Stimulated activated CD4-positive, alpha-beta T cell treated with anti-CD3 and anti-CD28 coated beads, Interleukin-1b, Interleukin-23, amount 100 ng/mL, for 24 hours (primary cell): Measurements from ENCODE around the gene PRIM2.
"Not testable (repeated sequence)": the region's sequence is repeated elsewhere in the genome, so short reads cannot be mapped to it uniquely, and the experiment has no call there.

ENCODE experiments used
- DNase-seq, 4 experiments: peaks; one replicate each; pipeline ENCODE4 v3.0.0-alpha.2; 2020; ENCODE audit warnings: low read depth in 4 of 4, low spot score in 1 of 4

PRIM2 gene, protein sequence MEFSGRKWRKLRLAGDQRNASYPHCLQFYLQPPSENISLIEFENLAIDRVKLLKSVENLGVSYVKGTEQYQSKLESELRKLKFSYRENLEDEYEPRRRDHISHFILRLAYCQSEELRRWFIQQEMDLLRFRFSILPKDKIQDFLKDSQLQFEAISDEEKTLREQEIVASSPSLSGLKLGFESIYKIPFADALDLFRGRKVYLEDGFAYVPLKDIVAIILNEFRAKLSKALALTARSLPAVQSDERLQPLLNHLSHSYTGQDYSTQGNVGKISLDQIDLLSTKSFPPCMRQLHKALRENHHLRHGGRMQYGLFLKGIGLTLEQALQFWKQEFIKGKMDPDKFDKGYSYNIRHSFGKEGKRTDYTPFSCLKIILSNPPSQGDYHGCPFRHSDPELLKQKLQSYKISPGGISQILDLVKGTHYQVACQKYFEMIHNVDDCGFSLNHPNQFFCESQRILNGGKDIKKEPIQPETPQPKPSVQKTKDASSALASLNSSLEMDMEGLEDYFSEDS

GRCh38 chr6:57317060-57317943 is at the start of gene PRIM2:
Gene PRIM2, plus strand, starts transcription at chr6:57317630. Its CDS starts 816 bp downstream, at chr6:57318446.
- DNase-seq, result peak; percentile 55 to 82 (median 66)

DNA sequence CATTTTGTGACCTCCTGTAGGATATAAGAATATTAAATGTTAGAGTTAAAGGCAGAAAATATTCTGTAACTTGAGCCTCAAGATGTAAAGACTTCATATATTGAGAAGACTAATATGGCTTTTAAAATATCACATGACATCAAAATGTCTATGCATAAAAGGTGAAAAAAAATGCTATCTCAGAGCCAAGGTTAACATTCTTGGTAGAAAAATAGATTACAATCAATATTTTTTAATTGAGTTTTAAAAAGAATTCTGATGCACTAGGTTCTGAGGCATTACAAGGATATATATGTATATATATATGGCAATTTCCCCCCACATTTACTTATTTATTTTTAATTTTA is 49.2 kb upstream of the PRIM2 start:
- DNase-seq, result no peak

- not testable (repeated sequence) for DNase-seq
These were observed 43.2 kb upstream of the PRIM2 start for GRCh38 chr6:57274113-57274824.

DNA sequence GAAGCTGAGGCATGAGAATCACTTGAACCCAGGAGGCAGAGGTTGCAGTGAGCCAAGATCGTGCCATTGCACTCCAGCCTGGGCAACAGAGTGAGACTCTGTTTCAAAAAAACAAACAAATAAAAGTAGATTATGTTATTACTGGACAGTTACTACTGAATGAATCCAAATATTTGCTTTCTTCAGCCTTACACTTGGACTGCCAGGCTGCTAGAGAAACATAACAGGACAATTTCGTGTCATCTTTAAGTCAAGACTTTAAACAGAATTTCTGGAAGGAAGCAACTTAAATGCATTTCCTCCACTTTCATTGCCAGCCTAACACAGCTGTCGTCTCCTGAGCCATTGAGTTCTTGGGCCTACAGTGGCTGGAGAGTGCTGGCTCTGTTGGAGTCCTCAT is 42.0 kb upstream of the PRIM2 start:
- DNase-seq, result no peak

DNA sequence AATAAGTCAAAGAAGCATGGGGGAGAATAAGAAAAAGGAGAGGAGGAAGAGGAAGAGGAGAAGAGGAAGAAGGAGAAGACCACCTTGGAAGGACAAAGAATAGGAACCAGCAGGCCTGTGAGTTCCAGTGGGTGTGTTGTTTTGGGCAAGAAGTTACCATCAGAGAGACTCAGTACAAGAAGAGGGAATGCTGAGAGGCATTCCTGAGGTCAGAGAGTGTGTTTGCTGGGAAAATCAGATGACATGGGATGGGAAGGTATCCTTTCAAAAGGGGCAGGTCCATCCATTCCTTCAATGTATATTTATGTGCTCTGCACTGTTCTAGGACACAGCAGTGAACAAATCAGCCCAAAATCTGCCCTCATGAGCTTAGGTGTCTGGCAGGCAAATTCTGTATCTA is 40.5 kb upstream of the PRIM2 start:
- DNase-seq, result no peak

DNA sequence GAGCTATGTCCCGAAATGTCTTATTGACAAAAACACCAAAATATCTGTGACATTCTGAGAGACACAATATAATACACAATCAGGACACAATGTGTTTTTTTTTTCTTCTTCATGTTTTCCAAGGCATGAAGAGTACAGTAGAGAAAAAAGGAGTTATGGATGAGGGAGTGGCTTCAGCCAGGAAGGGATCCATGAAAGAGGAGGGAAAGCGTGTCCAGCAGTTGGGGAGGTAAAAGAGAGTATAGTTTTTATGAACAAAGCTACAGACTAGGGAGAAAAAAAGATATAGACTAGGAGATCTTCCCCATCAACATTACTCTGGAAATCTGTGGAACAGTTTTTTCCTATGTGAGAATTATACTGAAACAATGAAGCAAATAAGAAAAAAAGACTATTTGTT is 38.9 kb upstream of the PRIM2 start:
- DNase-seq, result no peak

- DNase-seq, result no peak
These were observed 38.4 kb upstream of the PRIM2 start for GRCh38 chr6:57279013-57279412.

DNA sequence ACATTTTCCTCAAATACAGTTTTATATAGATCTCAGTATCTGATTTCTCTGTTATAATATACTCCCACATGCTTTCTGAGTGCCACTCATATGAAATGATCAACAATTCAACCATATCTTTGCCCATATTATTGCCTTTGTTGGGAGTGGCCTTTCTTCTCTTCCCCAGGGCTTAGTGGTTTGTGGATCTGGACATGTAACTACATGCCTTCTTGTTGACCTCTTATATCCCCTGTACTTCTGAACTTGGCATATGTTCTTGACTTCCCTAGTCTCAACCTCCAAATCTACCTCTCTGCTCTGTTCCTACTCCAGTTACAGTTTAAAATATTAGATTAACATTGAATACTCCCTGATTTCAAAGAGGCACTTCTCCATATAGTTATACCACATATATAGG is 34.3 kb upstream of the PRIM2 start:
- DNase-seq, result no peak

GRCh38 chr6:57283911-57284455 is 33.4 kb upstream of the PRIM2 start:
- DNase-seq, result no peak

GRCh38 chr6:57288136-57288535 is 29.3 kb upstream of the PRIM2 start:
- not testable (repeated sequence) for DNase-seq

DNA sequence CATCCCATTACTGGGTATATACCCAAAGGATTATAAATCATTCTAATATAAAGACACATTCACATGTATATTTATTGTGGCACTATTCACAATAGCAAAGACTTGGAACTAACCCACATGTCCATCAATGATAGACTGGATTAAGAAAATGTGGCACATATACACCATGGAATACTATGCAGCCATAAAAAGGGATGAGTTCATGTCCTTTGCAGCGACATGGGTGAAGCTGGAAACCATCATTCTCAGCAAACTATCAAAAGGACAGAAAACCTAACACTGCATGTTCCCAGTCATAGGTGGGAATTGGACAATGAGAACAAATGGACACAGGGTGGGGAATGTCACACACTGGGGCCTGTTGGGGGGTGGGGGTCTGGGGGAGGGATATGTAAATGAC is 24.0 kb upstream of the PRIM2 start:
- not testable (repeated sequence) for DNase-seq

GRCh38 chr6:57294862-57295445 is 22.5 kb upstream of the PRIM2 start:
- no peak for DNase-seq

- no peak for DNase-seq
These were observed 19.9 kb upstream of the PRIM2 start for GRCh38 chr6:57297505-57297904.

GRCh38 chr6:57298741-57299140 is 18.7 kb upstream of the PRIM2 start:
- no peak for DNase-seq

- DNase-seq, result no peak
These were observed 15.7 kb upstream of the PRIM2 start for GRCh38 chr6:57301757-57302156.

- no peak for DNase-seq
These were observed 15.0 kb upstream of the PRIM2 start for GRCh38 chr6:57302477-57302876.

DNA sequence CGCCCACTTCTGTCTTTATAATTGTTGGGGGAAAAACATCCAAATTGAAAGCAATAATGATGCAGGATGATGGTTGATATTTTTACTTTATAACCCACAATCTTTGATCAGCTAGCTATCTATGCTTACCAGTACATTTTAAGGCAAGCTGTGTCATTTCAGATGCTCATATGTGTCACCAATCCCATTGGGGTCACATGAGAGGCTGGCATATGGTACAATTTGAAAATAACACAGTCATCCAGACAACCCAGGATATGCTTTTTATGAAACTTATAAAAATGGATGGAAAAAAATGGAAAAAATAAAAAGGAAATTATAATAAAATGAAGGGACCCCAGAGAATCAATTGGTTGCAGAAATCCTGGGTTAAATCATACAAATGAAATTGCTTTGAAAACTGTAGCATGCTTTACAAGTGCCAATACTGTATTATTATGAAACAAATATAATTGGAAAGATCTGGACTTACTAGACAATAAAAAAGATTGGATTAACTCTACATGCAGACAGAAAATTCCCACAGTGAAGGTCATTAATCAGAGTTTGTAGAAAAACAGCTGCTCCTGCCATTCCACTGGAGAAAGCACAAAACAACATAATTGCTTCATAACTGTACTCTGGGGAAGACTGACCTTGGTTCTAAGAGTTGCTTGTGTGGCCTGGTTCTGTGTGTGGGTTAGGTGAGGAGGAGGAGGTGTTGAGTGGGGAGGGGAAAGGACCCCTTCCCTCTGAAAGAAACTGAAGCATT is 13.3 kb upstream of the PRIM2 start:
- no peak for DNase-seq

- no peak for DNase-seq
These were observed 12.3 kb upstream of the PRIM2 start for GRCh38 chr6:57305107-57305506.

DNA sequence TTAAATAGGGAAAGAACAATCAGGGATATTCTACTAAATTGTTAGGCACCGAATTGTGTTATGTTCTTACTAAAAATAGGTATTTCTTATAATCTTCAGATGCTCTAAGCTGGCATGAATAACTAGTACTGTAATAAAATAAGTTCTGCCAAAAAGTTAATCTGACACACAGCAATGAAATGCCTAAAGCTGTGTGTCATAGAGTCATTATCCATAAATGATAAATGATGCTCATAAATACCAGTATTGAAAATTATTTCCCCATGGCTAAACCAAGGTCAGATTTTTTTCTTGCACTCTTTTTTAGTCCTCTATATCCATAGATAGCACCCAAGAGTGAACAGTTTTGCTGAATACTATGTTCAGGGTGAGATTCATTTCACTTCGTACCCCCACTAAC is 11.7 kb upstream of the PRIM2 start:
- DNase-seq, result no peak

DNA sequence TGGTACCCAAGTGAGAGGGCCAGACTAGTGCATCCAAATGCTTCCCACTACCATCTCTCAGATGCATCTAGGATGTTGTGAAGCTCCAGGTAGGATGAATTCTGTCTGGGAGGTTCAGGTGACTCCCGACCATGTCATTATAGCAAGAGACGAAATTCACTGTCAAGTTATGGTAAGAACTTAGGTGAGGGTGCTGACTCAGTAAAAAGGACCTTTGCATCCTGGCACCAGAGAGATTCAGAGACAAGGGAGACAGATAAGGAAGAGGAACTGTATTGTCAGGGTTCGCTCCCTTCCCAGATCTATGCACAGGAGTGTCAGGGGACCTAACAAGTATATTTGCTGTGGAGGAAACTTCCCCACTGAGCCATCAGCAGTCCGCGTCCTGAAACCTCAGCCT is 11.2 kb upstream of the PRIM2 start:
- DNase-seq, result no peak
